GM21515 (cell line): ENCODE data around the gene BDH1.

Experiments
- ATAC-seq: cut with Tn5 transposase; IDR thresholded peaks from one replicate; pipeline ENCODE4 v1.9.1; 2021; ENCODE audit not compliant: unreplicated experiment

The BDH1 gene

DNA sequence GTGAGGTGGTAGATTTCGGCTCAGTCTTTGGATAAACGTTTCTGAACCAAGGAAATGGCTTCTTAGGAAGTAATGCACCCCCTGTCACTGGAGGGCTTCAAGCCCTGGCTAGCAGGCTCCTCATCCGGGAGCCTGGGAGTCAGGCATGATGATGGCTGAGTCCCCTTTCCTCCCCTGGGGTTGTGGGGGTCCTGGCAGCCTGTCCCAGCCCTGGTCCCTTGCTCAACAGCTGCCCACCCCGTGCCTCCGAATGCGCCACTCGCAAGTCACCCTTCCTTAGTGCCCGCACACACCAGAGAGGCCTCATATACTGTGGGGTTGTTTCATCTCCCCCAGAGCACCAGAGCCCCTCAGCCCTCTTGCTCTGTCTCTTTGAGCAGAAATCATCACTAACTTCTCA is 48.2 kb downstream of the BDH1 start:
- no peak for ATAC-seq

DNA sequence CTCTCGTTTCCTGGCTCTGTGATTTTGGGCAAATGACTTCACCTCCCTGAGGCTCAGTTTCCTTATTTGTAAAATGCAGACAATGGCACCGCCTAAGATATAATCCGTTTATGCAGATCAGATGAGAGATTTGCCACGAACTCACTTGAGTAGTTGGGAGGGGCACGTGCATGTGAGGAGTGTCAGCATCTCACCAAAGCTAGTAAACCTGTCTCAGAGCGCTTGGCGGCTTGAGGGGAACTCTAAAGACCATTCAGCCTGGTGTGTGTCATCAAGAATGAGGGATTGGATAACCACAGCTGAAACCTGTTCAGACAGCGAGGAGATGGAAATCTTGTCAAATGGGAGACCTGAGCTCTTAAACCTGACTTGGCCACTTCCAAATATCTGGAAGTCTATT is 48.7 kb downstream of the BDH1 start:
- no peak for ATAC-seq

GRCh38 chr3:197505796-197506548 is 49.8 kb downstream of the BDH1 start:
- ATAC-seq: no peak

- no peak for ATAC-seq
These were observed 51.1 kb downstream of the BDH1 start for GRCh38 chr3:197504641-197505121.

DNA sequence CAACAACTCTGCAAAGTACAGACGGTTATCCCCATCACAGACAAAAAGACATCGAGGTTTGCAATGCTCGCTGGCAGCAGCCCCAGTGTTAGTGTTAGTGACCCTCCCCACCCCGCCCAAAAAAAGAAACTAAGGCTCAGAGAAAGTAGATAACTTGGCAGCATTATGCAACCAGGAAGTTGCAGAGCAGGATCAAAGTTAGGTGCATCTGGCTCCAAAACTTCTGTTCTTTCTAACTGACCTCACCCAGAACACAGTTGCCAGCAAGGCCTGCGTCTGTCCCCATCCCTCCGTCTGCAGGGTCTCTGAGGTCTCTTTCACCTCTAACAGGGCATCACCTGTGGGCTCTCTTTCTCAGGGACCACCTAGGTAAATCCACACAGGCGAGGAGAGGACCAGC is 51.5 kb downstream of the BDH1 start:
- no peak for ATAC-seq

- no peak for ATAC-seq
These were observed 52.1 kb downstream of the BDH1 start for GRCh38 chr3:197503652-197504051.

- no peak for ATAC-seq
These were observed 53.7 kb downstream of the BDH1 start for GRCh38 chr3:197501879-197502620.

- no peak for ATAC-seq
These were observed 54.3 kb downstream of the BDH1 start for GRCh38 chr3:197501496-197501878.

GRCh38 chr3:197500812-197501211 is 55.0 kb downstream of the BDH1 start:
- no peak for ATAC-seq

DNA sequence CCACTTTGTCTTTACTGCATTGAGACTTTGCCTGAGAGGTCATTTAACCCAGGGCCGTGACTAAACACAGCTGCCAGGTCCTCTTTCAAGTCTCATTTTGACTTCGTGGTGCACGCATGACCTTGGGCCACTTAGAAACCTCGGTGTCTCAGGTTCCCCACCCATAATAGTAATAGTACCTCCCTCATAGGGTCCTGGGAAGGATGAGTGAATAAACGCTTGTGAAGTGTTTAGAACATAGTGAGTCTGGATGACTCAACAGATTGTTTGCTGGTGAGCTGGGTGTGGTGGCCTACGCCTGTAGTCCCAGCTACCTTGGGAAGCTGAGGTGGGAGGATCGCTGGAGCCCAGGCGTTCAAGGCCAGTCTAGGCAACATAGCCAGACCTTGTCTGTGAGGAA is 56.3 kb downstream of the BDH1 start:
- no peak for ATAC-seq

DNA sequence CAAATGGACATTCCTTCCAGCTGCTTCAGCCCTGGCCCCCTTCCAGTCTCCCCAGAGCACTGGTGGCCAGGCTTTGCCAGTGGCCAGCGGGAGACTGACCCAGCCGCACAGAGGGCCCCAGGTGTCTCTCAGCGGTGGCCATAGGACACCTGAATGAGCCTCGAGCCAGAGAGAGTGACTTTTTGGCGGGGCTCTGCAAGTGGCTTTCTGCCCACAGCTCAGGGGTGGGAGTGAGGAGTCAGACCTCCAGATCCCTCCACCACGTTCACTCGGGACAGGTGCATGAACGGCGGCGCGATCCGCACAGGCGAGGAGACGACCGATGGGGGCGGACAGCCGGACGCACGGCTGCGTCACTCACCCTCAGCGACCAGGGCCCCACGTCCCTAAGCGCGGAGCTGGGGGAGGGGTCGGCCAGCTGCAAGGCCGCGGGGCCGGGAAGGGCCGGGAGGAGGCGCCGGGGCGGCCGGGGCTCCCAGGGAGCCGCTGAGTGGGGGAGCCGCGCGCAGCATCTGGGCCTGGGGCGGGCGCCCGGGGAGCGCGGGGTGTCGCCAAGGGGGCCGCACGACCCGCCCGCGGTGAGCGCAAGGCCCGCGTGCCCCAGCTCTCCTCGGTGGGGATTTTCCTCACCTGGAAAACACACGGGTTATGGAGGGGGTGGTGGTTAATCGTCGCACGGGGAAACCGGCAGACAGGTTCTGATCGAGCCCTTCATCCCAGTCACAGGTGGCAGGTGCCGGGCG is 57.1 kb downstream of the BDH1 start:
- no peak for ATAC-seq

DNA sequence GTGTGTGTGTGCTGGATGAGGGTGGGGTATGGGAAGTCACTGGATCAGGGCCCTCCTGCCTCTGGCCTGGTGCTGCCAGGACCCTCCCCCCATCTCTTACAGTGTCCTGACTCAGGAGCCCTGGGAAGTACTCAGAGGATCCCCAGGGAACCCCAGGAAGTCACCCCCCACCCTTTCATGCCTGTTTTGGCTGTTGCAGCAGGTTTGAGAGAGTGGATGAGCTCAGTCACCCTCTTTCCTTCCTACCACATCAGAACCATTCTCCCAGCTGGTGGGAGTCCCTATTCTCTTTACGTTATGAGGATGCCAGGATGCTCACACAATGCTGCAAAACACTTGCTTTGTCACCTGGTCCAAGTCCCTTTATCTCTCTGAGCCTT is 59.0 kb downstream of the BDH1 start:
- no peak for ATAC-seq

GRCh38 chr3:197495999-197496745 is 59.6 kb downstream of the BDH1 start:
- ATAC-seq: no peak

- no peak for ATAC-seq
These were observed 60.3 kb downstream of the BDH1 start for GRCh38 chr3:197495499-197495898.

DNA sequence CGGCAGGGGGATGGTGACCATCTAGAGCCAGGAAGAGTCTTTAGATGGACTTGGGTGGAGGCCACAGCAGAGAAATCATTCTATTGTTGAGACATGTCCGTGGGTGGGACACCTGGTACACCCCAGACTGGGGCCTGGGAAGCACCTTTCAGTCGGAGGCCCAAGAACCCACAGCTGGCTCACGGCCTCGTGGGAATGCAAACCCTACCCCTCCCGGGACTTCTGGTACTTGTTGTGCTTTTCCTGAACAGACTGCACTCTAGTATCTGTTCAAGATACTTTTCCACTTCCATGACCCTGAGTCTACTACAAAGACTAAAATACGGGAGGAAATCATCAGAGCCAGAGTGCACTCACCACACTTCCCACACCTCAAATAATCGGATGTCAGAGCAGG is 60.7 kb downstream of the BDH1 start:
- no peak for ATAC-seq

DNA sequence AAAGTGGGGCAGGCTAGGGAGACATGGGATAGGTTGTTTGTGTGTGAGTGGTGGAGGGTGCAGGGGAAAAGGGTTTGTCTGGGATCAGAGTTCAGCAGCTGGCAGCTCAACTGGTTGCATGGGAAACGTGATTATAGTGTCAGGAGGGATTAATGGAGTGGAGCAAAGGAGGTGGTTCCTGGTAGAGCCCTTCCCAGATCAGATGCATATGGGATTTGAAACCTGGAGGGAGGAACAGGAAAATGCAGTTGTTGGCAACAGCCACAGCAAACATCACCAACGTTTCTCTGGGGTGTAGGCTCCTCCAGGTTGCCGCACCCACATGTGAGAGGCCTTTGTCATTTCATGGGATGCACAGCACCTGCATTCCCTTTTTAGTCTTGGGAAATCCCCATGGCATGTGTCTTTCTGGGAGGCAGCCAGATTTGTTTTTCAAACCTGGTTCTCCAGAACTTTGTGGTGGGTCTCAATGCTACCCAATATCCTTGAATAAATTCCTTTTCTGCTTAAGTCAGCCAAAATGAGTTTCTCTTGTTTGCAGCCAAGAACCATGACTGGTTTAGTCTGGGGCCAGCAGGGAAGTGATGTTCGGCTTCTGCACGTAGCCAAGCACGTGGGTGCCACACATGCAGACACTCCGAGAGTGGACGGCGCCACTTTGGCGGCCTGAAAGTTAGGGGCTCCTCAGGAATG is 61.3 kb downstream of the BDH1 start:
- ATAC-seq: no peak

GRCh38 chr3:197493049-197493448 is 62.7 kb downstream of the BDH1 start:
- ATAC-seq: no peak

GRCh38 chr3:197491923-197492664 is 63.7 kb downstream of the BDH1 start:
- ATAC-seq: no peak

GRCh38 chr3:197491478-197491877 is 64.3 kb downstream of the BDH1 start:
- no peak for ATAC-seq
